Measurements from ENCODE around the gene KIF4A.

DNA sequence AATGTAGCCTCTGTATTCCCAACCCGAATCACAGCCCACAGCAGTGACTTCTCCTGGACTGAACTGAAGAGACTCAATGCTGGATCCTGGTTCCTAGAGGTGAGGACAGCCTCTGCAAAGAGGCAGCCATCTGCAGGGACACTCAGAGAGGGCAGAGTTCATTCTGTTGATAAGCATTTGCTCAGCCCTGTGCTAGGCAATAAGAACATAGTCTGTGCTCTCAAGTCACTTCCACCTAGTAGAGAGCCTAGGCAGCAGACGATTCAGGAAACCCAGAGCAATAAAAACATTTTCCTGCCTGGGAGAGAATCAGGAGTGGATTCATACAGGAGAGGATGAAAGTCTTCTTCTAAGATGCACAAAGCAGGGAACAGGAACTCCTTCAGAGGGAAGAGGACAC lies 137.5 kb downstream of the KIF4A start:
- TF ChIP-seq EZH2 (IDR thresholded peaks at IDR 0.05; ENCODE audit: borderline replicate concordance, low read length): no peak
- TF ChIP-seq, protein P1, sequence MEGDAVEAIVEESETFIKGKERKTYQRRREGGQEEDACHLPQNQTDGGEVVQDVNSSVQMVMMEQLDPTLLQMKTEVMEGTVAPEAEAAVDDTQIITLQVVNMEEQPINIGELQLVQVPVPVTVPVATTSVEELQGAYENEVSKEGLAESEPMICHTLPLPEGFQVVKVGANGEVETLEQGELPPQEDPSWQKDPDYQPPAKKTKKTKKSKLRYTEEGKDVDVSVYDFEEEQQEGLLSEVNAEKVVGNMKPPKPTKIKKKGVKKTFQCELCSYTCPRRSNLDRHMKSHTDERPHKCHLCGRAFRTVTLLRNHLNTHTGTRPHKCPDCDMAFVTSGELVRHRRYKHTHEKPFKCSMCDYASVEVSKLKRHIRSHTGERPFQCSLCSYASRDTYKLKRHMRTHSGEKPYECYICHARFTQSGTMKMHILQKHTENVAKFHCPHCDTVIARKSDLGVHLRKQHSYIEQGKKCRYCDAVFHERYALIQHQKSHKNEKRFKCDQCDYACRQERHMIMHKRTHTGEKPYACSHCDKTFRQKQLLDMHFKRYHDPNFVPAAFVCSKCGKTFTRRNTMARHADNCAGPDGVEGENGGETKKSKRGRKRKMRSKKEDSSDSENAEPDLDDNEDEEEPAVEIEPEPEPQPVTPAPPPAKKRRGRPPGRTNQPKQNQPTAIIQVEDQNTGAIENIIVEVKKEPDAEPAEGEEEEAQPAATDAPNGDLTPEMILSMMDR (conservative IDR thresholded peaks at IDR 0.05 in 1 of 2, IDR thresholded peaks at IDR 0.05 in 1 of 2; ENCODE audit: extremely low read depth in 1 of 2, insufficient read depth in 1 of 2, low read depth in 1 of 2, low read length in 2 of 2): no peak

Data from mammary epithelial cell (primary cell).